GM12801 (cell line): ENCODE data around the gene VEZT.

ENCODE experiments used
- TF ChIP-seq, protein P1 (sequence below): IDR thresholded peaks from one replicate; pipeline ENCODE4 v1.5.1; 2011; ENCODE audit warnings: control low read depth; ENCODE audit not compliant: insufficient read length; ENCODE audit errors: extremely low read depth

VEZT gene

DNA sequence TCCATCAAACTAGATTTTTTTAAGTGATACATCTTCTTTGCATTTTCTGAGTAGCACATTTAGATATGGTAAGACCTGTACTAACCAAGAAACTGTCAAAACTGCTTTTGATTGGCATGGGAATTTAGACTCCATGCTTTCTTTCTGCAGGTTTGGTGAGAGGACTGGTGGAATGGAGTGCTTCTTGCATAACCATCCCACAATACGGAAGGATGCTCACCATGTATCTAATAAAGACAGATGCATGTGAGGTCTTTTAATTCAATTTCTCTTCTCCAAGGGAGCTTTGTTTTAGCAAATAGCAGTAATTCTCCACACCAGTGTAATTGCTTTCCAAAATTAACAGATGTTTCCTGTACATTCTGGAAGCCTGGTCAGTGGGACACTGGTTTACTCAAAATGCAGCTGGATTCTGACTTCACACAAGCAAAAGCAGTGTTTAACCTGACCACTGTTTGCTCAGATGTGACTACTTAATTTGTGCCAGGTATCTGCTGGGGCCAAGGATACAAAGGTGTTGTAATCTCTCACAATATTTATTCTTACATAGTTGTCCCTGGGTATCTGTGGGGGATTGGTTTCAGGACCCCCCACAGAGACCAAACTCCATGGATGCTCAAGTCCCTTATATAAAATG lies 26.4 kb upstream of the VEZT start:
- TF ChIP-seq, protein P1, sequence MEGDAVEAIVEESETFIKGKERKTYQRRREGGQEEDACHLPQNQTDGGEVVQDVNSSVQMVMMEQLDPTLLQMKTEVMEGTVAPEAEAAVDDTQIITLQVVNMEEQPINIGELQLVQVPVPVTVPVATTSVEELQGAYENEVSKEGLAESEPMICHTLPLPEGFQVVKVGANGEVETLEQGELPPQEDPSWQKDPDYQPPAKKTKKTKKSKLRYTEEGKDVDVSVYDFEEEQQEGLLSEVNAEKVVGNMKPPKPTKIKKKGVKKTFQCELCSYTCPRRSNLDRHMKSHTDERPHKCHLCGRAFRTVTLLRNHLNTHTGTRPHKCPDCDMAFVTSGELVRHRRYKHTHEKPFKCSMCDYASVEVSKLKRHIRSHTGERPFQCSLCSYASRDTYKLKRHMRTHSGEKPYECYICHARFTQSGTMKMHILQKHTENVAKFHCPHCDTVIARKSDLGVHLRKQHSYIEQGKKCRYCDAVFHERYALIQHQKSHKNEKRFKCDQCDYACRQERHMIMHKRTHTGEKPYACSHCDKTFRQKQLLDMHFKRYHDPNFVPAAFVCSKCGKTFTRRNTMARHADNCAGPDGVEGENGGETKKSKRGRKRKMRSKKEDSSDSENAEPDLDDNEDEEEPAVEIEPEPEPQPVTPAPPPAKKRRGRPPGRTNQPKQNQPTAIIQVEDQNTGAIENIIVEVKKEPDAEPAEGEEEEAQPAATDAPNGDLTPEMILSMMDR: no peak

GRCh38 chr12:95192271-95192670 lies 25.3 kb upstream of the VEZT start:
- TF ChIP-seq, protein P1: no peak

DNA sequence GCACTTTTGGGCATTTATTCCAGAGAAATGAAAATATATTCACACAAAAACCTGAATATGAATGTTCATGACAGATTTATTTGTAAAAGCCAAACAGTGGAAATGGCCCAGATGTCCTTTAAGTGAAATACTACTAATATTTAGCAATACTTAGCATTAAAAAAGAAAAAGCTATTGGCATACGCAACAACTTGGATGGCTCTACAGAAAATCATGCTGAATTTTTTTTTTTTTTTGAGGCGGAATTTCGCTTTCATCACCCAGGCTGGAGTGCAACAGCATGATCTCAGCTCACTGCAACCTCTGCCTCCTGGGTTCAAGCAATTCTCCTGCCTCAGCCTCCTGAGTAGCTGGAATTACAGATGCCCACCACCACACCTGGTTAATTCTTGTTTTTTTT lies 24.5 kb upstream of the VEZT start:
- TF ChIP-seq, protein P1: no peak

GRCh38 chr12:95195122-95195521 lies 22.5 kb upstream of the VEZT start:
- TF ChIP-seq, protein P1: no peak

- TF ChIP-seq, protein P1: no peak
Observed at GRCh38 chr12:95197636-95198035, 20.0 kb upstream of the VEZT start.

DNA sequence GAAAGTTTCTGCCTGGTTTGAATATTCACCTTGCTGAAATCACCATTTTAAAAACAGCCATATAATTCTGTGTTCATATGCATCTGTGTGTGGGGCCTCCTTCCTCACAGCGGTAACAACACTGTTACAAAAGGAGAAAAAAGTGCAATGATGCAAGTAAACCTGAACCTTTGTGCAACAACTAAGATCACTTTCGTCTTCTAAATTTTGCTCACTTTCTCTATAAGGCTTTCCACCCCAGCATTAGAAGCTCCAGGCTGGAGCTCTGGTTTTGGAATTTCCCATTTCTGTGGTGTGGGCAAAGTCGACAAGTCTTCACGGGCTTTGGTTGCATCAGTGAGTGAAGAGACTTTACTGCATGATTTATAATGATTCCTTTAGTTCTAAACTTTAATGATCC lies 18.7 kb upstream of the VEZT start:
- TF ChIP-seq, protein P1: no peak

GRCh38 chr12:95200128-95200894 lies 17.3 kb upstream of the VEZT start:
- TF ChIP-seq, protein P1: no peak
